Chondrocyte (in vitro differentiated cells): ENCODE results near the gene CXCL12. TPM values are rescaled to one million over a fixed set of nuclear protein-coding genes. Genes with fewer than 3 reads are reported as not detected.

Experiments used
- DNase-seq: peaks from one replicate; pipeline ENCODE4 v3.0.0; 2021; ENCODE audit warnings: mixed read lengths, low spot score
- H3K27ac Mint-ChIP-seq: one replicate; pipeline ENCODE4 v1.8.0; 2021; ENCODE audit warnings: mild to moderate bottlenecking, moderate library complexity, mixed read lengths; ENCODE audit not compliant: unreplicated experiment
- H3K27me3 Mint-ChIP-seq: 2 replicates; pipeline ENCODE4 v1.8.0; 2021; ENCODE audit warnings: low read depth, mixed read lengths
- H3K36me3 Mint-ChIP-seq: 2 replicates; pipeline ENCODE4 v1.8.0; 2021; ENCODE audit warnings: low read depth, mixed read lengths
- H3K4me1 Mint-ChIP-seq: 2 replicates; pipeline ENCODE4 v1.8.0; 2021; ENCODE audit warnings: low read depth, mild to moderate bottlenecking, mixed read lengths
- H3K4me3 Mint-ChIP-seq: one replicate; pipeline ENCODE4 v1.8.0; 2021; ENCODE audit warnings: mild to moderate bottlenecking, moderate library complexity, mixed read lengths; ENCODE audit not compliant: unreplicated experiment
- H3K9me3 Mint-ChIP-seq: 2 replicates; pipeline ENCODE4 v1.8.0; 2021; ENCODE audit warnings: low read depth, mixed read lengths
- CTCF ChIP-seq: fragments of 200-600 bp; sonication (generic); IDR thresholded peaks from 2 replicates; pipeline ENCODE4 v1.5.0; 2021; ENCODE audit warnings: antibody characterized with exemption, mild to moderate bottlenecking, moderate library complexity
- total RNA-seq: library from RNA; stranded (reverse); gene quantifications from 3 replicates; pipeline ENCODE4 v1.2.1, GENCODE V29; 2021

Gene CXCL12
- total RNA-seq, 1 donor from 2014 or later: 65.5 TPM

- no peak for TF ChIP-seq CTCF
- H3K4me1 Mint-ChIP-seq: peaks cover 11% of the 10 kb centered on the region
- peaks cover 20% of the 10 kb centered on the region for H3K27me3 Mint-ChIP-seq
- H3K4me3 Mint-ChIP-seq: no peak overlapping the region
- no peaks in the 10 kb centered on the region for H3K9me3 Mint-ChIP-seq
- no peak for DNase-seq
- no peak overlapping the region for H3K27ac Mint-ChIP-seq
- H3K36me3 Mint-ChIP-seq: peaks cover 3% of the 10 kb centered on the region
Observed at GRCh38 chr10:44393051-44393630, 8.2 kb upstream of the CXCL12 start.

GRCh38 chr10:44392420-44392819 lies 7.5 kb upstream of the CXCL12 start:
- DNase-seq: no peak
- Mint-ChIP-seq H3K27me3 (peaks cover 18% of the 10 kb centered on the region), H3K4me3 (no peak overlapping the region), H3K36me3 (peaks cover 3% of the 10 kb centered on the region), H3K4me1 (peaks cover 11% of the 10 kb centered on the region), H3K27ac (no peak overlapping the region), H3K9me3 (no peaks in the 10 kb centered on the region)
- no peak for TF ChIP-seq CTCF

GRCh38 chr10:44391981-44392380 lies 7.1 kb upstream of the CXCL12 start:
- peaks cover 3% of the 10 kb centered on the region for H3K36me3 Mint-ChIP-seq
- no peak overlapping the region for H3K4me3 Mint-ChIP-seq
- no peak overlapping the region for H3K27ac Mint-ChIP-seq
- H3K27me3 Mint-ChIP-seq: peaks cover 16% of the 10 kb centered on the region
- DNase-seq: peak; percentile 27
- H3K4me1 Mint-ChIP-seq: peaks cover 11% of the 10 kb centered on the region
- TF ChIP-seq CTCF: no peak
- H3K9me3 Mint-ChIP-seq: no peaks in the 10 kb centered on the region

GRCh38 chr10:44390585-44391072 lies 5.7 kb upstream of the CXCL12 start:
- Mint-ChIP-seq H3K27ac (peak overlapping the region; percentile 45), H3K27me3 (peaks cover 9% of the 10 kb centered on the region), H3K4me1 (peaks cover 15% of the 10 kb centered on the region), H3K9me3 (no peaks in the 10 kb centered on the region), H3K4me3 (no peak overlapping the region), H3K36me3 (peaks cover 3% of the 10 kb centered on the region)
- peak; percentile 25 for DNase-seq
- TF ChIP-seq CTCF: no peak

GRCh38 chr10:44389556-44389955 lies 4.7 kb upstream of the CXCL12 start:
- no peak for TF ChIP-seq CTCF
- Mint-ChIP-seq H3K9me3 (no peaks in the 10 kb centered on the region), H3K36me3 (peaks cover 3% of the 10 kb centered on the region), H3K27ac (no peak overlapping the region), H3K27me3 (peaks cover 6% of the 10 kb centered on the region), H3K4me1 (peaks cover 16% of the 10 kb centered on the region), H3K4me3 (no peak overlapping the region)
- no peak for DNase-seq
